Fibroblast of lung (primary cell): ENCODE data around the gene S100A8. TPM values are rescaled to one million over a fixed set of nuclear protein-coding genes. Genes with fewer than 3 reads are reported as not detected.

ENCODE experiments used
- DNase-seq, 2 donors: peaks; one replicate each; pipeline versions ENCODE4 v3.0.0 to v3.0.0-alpha.2; 2010; ENCODE audit warnings: low read depth in 2 of 2
- H2AFZ ChIP-seq: 2 replicates; pipeline ENCODE4 v1.5.1; 2012; ENCODE audit warnings: low read length, control low read depth, inconsistent platforms
- H3K27ac ChIP-seq: 2 replicates; pipeline ENCODE4 v1.5.1; 2011; ENCODE audit warnings: low read length, control low read depth; ENCODE audit not compliant: insufficient read depth
- H3K27me3 ChIP-seq: 2 replicates; pipeline ENCODE4 v1.5.1; 2011; ENCODE audit warnings: mild to moderate bottlenecking, low read length; ENCODE audit not compliant: control insufficient read depth, insufficient read depth
- H3K36me3 ChIP-seq: 2 replicates; pipeline ENCODE4 v1.5.1; 2011; ENCODE audit warnings: low read length; ENCODE audit not compliant: control insufficient read depth, insufficient read depth
- H3K4me1 ChIP-seq: 2 replicates; pipeline ENCODE4 v1.5.1; 2011; ENCODE audit warnings: low read length; ENCODE audit not compliant: control insufficient read depth, insufficient read depth; ENCODE audit errors: extremely low read depth
- H3K4me2 ChIP-seq: 2 replicates; pipeline ENCODE4 v1.5.1; 2011; ENCODE audit warnings: low read length, control low read depth; ENCODE audit not compliant: insufficient read depth; ENCODE audit errors: extremely low read depth
- H3K4me3 ChIP-seq, 4 experiments: fragments of 200-600 bp in 1 of 4; sonication (generic) in 1 of 4; replicated peaks in 1 of 4; 2 replicates each; pipeline ENCODE4 v1.5.1; 2011 to 2016; ENCODE audit warnings: low read length in 4 of 4, low read depth in 3 of 4, mild to moderate bottlenecking in 3 of 4, control low read depth in 2 of 4, inconsistent platforms in 1 of 4, mixed read lengths in 1 of 4; ENCODE audit not compliant: insufficient read depth in 1 of 4; ENCODE audit errors: control extremely low read depth in 1 of 4
- H3K79me2 ChIP-seq: 2 replicates; pipeline ENCODE4 v1.5.1; 2012; ENCODE audit warnings: mild to moderate bottlenecking, low read length, inconsistent platforms; ENCODE audit not compliant: control insufficient read depth, insufficient read depth
- H3K9ac ChIP-seq: 2 replicates; pipeline ENCODE4 v1.5.1; 2011; ENCODE audit warnings: mild to moderate bottlenecking, low read length, control low read depth; ENCODE audit not compliant: insufficient read depth
- H3K9me3 ChIP-seq: 2 replicates; pipeline ENCODE4 v1.5.1; 2012; ENCODE audit warnings: low read depth, low read length; ENCODE audit not compliant: control insufficient read depth, insufficient read depth
- H4K20me1 ChIP-seq: 2 replicates; pipeline ENCODE4 v1.5.1; 2011; ENCODE audit warnings: low read length; ENCODE audit not compliant: control insufficient read depth, insufficient read depth; ENCODE audit errors: extremely low read depth
- CTCF ChIP-seq, 2 donors: IDR thresholded peaks in 1 of 2; conservative IDR thresholded peaks in 1 of 2; 1 replicate in 1 of 2; 2 replicates in 1 of 2; pipeline ENCODE4 v1.5.1; 2011 to 2012; ENCODE audit warnings: low read length in 2 of 2, control low read depth in 1 of 2, inconsistent platforms in 1 of 2, low read depth in 1 of 2, mild to moderate bottlenecking in 1 of 2
- EZH2 ChIP-seq: IDR thresholded peaks from 2 replicates; pipeline ENCODE4 v1.5.1; 2012; ENCODE audit warnings: low read length, control low read depth, mild to moderate bottlenecking; ENCODE audit errors: missing control alignments
- polyA plus RNA-seq, 2 donors: library from polyadenylated mRNA; depleted of rRNA in 1 of 2; stranded (reverse) in 1 of 2; unstranded in 1 of 2; fragments of >200 nt; gene quantifications; 2 replicates each; pipeline ENCODE4 v1.2.1, GENCODE V29; 2011 to 2012; ENCODE audit warnings: missing spikeins in 1 of 2
- total RNA-seq: library from RNA; depleted of rRNA; stranded (reverse); fragments of >200 nt; gene quantifications from 2 replicates; pipeline ENCODE4 v1.2.1, GENCODE V29; 2014

Gene S100A8
- total and polyA plus RNA-seq, 2 donors (not counting 1 experiment from before 2014, with no cell fraction given), result not detected

GRCh38 chr1:153360190-153360589 lies 30.7 kb downstream of the S100A8 start:
- no peaks in the 10 kb centered on the region for H3K9me3 ChIP-seq
- H3K4me3 ChIP-seq, result no peak overlapping the region
- no peak overlapping the region for H2AFZ ChIP-seq
- no peak overlapping the region for H3K9ac ChIP-seq
- no peaks in the 10 kb centered on the region for H3K36me3 ChIP-seq
- H3K79me2 ChIP-seq, result no peaks in the 10 kb centered on the region
- H3K27me3 ChIP-seq, result peaks cover 2% of the 10 kb centered on the region
- TF ChIP-seq CTCF (conservative IDR thresholded peaks at IDR 0.05 in 1 of 2, IDR thresholded peaks at IDR 0.05 in 1 of 2; ENCODE audit: low read depth in 1 of 2, low read length in 2 of 2) (no peak), EZH2 (no peak)
- H3K4me1 ChIP-seq, result no peaks in the 10 kb centered on the region
- no peaks in the 10 kb centered on the region for H4K20me1 ChIP-seq
- no peak overlapping the region for H3K4me2 ChIP-seq
- DNase-seq, result no peak
- H3K27ac ChIP-seq, result no peak overlapping the region

DNA sequence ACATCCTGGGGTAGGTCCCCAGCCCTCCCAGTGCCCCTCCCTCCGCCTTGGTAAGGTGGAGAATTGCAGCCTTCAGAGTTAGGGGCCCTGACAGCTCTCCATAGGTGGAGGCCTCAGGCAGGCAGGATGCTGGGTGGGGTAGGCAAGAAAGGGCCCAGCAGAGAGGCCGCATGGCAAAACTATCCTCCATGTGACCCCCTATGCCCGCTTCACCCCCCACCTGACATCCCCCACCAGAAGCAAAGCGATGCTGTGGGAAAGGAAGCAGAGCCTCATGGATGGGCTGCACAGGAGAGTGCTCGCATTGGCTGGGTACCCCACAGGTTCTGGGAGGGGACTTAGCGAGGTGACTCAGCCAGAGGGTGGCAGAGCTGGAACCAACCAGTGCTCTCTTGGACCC lies 31.6 kb downstream of the S100A8 start:
- DNase-seq, result no peak
- no peaks in the 10 kb centered on the region for H3K4me1 ChIP-seq
- no peak overlapping the region for H2AFZ ChIP-seq
- peaks cover 2% of the 10 kb centered on the region for H3K27me3 ChIP-seq
- no peaks in the 10 kb centered on the region for H3K79me2 ChIP-seq
- no peak for TF ChIP-seq CTCF (conservative IDR thresholded peaks at IDR 0.05 in 1 of 2, IDR thresholded peaks at IDR 0.05 in 1 of 2; ENCODE audit: low read depth in 1 of 2, low read length in 2 of 2)
- TF ChIP-seq EZH2, result no peak
- H3K9ac ChIP-seq, result no peak overlapping the region
- H3K27ac ChIP-seq, result no peak overlapping the region
- H3K4me2 ChIP-seq, result no peak overlapping the region
- no peaks in the 10 kb centered on the region for H4K20me1 ChIP-seq
- H3K36me3 ChIP-seq, result no peaks in the 10 kb centered on the region
- no peaks in the 10 kb centered on the region for H3K9me3 ChIP-seq
- H3K4me3 ChIP-seq, result no peak overlapping the region

- no peaks in the 10 kb centered on the region for H3K4me1 ChIP-seq
- H3K9ac ChIP-seq, result no peak overlapping the region
- H3K79me2 ChIP-seq, result no peaks in the 10 kb centered on the region
- no peaks in the 10 kb centered on the region for H4K20me1 ChIP-seq
- H3K36me3 ChIP-seq, result no peaks in the 10 kb centered on the region
- no peaks in the 10 kb centered on the region for H3K9me3 ChIP-seq
- H3K27ac ChIP-seq, result no peak overlapping the region
- TF ChIP-seq EZH2, result no peak
- TF ChIP-seq CTCF (conservative IDR thresholded peaks at IDR 0.05 in 1 of 2, IDR thresholded peaks at IDR 0.05 in 1 of 2; ENCODE audit: low read depth in 1 of 2, low read length in 2 of 2), result no peak
- no peak overlapping the region for H3K4me2 ChIP-seq
- no peak for DNase-seq
- no peak overlapping the region for H2AFZ ChIP-seq
- H3K4me3 ChIP-seq, result no peak overlapping the region
- H3K27me3 ChIP-seq, result peaks cover 2% of the 10 kb centered on the region
These were observed 32.2 kb downstream of the S100A8 start for GRCh38 chr1:153358691-153358975.
